ENCODE measurements around the gene DPH6. TPM values are rescaled to one million over a fixed set of nuclear protein-coding genes. Genes with fewer than 3 reads are reported as not detected.

DPH6 gene
- total RNA-seq, 1 experiment from 2014 or later: 31.7 TPM

DNA sequence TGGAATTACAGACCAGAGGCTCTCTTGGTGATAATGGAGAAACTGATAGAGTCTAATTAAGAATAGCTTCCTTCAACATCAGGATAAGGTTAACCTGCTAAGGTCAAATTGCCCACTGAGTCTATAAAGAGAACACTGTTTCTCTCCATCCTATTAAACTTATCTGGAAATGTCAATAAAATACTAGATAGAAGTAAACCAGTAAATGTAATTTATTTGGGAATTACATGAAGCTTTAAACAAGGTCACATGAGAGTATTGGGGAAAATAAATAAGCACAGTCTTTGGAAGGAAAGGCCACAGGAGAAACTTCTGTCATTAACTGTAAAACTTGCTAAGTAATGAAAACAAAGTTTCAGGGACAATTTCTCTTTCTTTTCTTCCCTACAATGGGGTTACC, 118.5 kb downstream of the DPH6 start:
- ChIA-PET POLR2A (interaction anchor here (0.7 kb wide), 1 partner anchor 9 kb away, joined by 3 read pairs; no protein-coding TSS in a partner anchor), CTCF (interaction anchor here (1.0 to 2.0 kb wide), 3 partner anchors 9 to 139 kb away, joined by 3 to 16 read pairs (median 4); no protein-coding TSS in a partner anchor)
- Mint-ChIP-seq H3K9me3 (peaks cover 11% of the 10 kb centered on the region), H3K4me1 (peaks cover 18% of the 10 kb centered on the region), H3K36me3 (peaks cover 5% of the 10 kb centered on the region), H3K27ac (no peak overlapping the region), H3K4me3 (no peak overlapping the region), H3K27me3 (ENCODE audit: low read depth) (no peaks in the 10 kb centered on the region)
- ATAC-seq (no peak), DNase-seq (ENCODE audit: low spot score) (no peak)
- TF ChIP-seq, protein P1, sequence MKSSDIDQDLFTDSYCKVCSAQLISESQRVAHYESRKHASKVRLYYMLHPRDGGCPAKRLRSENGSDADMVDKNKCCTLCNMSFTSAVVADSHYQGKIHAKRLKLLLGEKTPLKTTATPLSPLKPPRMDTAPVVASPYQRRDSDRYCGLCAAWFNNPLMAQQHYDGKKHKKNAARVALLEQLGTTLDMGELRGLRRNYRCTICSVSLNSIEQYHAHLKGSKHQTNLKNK (CRISPR knock-in tag; IDR thresholded peaks at IDR 0.05): no peak

DNA sequence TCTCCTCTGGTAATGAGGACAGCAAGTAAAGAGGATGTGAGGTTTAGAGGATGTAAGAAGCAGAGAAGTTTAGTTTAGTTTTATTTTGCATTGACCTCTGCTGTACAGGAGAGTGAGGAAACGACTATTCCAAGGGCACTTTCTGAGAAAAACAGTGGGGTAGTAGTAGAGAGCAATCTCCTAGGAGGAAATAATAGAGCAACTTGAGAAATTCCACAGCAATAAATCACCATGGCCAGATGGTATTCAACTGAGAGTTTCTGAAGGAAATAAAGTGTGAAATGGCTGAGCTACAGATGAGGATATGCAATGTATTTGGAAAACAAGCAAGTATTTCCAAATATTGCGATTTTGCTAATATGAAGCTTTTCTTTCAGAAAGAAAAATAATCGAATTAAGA, 118.9 kb downstream of the DPH6 start:
- H3K27me3 Mint-ChIP-seq (ENCODE audit: low read depth): no peaks in the 10 kb centered on the region
- CTCF ChIA-PET: interaction anchor here (1.3 to 2.0 kb wide), 2 partner anchors 9 to 18 kb away, joined by 3 to 16 read pairs; no protein-coding TSS in a partner anchor
- POLR2A ChIA-PET: no interaction called here
- H3K36me3 Mint-ChIP-seq: peaks cover 5% of the 10 kb centered on the region
- H3K4me1 Mint-ChIP-seq: peaks cover 19% of the 10 kb centered on the region
- TF ChIP-seq SMAD3 (CRISPR knock-in tag; IDR thresholded peaks at IDR 0.05; ENCODE audit: borderline replicate concordance): no peak
- peaks cover 11% of the 10 kb centered on the region for H3K9me3 Mint-ChIP-seq
- H3K27ac Mint-ChIP-seq: peak overlapping the region; percentile 11; the same call in 1 of the 2 replicates
- DNase-seq (ENCODE audit: low spot score) (no peak), ATAC-seq (no peak)
- no peak overlapping the region for H3K4me3 Mint-ChIP-seq

DNA sequence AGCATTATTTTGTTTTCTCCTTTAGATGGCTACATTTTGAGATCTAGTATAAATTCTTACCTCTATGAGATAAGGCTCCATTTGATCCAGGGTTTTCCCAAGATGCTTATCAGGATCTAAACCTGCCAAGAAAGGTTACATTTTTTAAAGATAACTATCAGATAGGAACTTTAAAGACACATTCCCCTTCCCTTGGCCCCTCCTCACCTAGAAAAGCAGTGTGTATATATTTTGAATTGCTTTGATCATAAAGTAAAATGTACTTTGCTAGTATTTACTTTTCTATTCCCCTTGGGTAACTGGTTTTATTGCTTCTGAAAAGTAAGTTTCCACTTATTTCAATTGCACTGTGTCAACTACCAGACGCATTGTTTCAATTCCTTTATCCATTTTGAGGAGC, 135.2 kb downstream of the DPH6 start:
- Mint-ChIP-seq H3K4me1 (no peaks in the 10 kb centered on the region), H3K9me3 (no peaks in the 10 kb centered on the region), H3K27ac (no peak overlapping the region), H3K36me3 (no peaks in the 10 kb centered on the region), H3K4me3 (no peak overlapping the region), H3K27me3 (ENCODE audit: low read depth) (no peaks in the 10 kb centered on the region)
- CTCF ChIA-PET: no interaction called here
- ATAC-seq (no peak), DNase-seq (ENCODE audit: low spot score) (no peak)
- POLR2A ChIA-PET: no interaction called here
- TF ChIP-seq, protein P2, sequence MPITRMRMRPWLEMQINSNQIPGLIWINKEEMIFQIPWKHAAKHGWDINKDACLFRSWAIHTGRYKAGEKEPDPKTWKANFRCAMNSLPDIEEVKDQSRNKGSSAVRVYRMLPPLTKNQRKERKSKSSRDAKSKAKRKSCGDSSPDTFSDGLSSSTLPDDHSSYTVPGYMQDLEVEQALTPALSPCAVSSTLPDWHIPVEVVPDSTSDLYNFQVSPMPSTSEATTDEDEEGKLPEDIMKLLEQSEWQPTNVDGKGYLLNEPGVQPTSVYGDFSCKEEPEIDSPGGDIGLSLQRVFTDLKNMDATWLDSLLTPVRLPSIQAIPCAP (CRISPR knock-in tag; IDR thresholded peaks at IDR 0.05): no peak
- no peak for TF ChIP-seq TCF7 (CRISPR knock-in tag; IDR thresholded peaks at IDR 0.05; ENCODE audit: low read depth)
- no peak for TF ChIP-seq EMX1 (CRISPR knock-in tag; IDR thresholded peaks at IDR 0.05)
- TF ChIP-seq, protein P3, sequence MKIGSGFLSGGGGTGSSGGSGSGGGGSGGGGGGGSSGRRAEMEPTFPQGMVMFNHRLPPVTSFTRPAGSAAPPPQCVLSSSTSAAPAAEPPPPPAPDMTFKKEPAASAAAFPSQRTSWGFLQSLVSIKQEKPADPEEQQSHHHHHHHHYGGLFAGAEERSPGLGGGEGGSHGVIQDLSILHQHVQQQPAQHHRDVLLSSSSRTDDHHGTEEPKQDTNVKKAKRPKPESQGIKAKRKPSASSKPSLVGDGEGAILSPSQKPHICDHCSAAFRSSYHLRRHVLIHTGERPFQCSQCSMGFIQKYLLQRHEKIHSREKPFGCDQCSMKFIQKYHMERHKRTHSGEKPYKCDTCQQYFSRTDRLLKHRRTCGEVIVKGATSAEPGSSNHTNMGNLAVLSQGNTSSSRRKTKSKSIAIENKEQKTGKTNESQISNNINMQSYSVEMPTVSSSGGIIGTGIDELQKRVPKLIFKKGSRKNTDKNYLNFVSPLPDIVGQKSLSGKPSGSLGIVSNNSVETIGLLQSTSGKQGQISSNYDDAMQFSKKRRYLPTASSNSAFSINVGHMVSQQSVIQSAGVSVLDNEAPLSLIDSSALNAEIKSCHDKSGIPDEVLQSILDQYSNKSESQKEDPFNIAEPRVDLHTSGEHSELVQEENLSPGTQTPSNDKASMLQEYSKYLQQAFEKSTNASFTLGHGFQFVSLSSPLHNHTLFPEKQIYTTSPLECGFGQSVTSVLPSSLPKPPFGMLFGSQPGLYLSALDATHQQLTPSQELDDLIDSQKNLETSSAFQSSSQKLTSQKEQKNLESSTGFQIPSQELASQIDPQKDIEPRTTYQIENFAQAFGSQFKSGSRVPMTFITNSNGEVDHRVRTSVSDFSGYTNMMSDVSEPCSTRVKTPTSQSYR (CRISPR knock-in tag; IDR thresholded peaks at IDR 0.05): no peak
- TF ChIP-seq, protein P4, sequence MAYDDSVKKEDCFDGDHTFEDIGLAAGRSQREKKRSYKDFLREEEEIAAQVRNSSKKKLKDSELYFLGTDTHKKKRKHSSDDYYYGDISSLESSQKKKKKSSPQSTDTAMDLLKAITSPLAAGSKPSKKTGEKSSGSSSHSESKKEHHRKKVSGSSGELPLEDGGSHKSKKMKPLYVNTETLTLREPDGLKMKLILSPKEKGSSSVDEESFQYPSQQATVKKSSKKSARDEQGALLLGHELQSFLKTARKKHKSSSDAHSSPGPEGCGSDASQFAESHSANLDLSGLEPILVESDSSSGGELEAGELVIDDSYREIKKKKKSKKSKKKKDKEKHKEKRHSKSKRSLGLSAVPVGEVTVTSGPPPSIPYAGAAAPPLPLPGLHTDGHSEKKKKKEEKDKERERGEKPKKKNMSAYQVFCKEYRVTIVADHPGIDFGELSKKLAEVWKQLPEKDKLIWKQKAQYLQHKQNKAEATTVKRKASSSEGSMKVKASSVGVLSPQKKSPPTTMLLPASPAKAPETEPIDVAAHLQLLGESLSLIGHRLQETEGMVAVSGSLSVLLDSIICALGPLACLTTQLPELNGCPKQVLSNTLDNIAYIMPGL (CRISPR knock-in tag; IDR thresholded peaks at IDR 0.05): no peak
- TF ChIP-seq, protein P5, sequence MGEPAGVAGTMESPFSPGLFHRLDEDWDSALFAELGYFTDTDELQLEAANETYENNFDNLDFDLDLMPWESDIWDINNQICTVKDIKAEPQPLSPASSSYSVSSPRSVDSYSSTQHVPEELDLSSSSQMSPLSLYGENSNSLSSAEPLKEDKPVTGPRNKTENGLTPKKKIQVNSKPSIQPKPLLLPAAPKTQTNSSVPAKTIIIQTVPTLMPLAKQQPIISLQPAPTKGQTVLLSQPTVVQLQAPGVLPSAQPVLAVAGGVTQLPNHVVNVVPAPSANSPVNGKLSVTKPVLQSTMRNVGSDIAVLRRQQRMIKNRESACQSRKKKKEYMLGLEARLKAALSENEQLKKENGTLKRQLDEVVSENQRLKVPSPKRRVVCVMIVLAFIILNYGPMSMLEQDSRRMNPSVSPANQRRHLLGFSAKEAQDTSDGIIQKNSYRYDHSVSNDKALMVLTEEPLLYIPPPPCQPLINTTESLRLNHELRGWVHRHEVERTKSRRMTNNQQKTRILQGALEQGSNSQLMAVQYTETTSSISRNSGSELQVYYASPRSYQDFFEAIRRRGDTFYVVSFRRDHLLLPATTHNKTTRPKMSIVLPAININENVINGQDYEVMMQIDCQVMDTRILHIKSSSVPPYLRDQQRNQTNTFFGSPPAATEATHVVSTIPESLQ (CRISPR knock-in tag; IDR thresholded peaks at IDR 0.05): no peak

DNA sequence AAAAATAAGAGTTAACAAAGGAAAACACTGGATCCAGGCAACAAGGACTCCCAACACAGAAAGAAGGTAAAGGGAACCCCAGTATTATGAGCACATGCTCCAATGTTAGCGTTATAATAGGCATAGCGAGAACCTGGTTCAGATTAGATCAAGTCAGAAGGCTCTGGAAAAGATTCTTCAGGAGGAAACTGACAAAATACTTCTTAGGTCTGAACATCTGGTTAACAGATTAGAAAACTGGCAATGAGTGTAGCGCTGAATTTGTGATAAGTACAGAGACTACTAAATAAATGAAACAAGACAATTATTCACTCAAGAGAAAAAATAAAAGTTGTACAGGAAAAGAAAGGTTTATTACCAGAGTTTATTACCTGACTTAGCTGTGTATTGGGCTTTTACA, 146.1 kb downstream of the DPH6 start:
- Mint-ChIP-seq H3K27ac (no peak overlapping the region), H3K27me3 (ENCODE audit: low read depth) (no peaks in the 10 kb centered on the region), H3K4me3 (no peak overlapping the region), H3K36me3 (no peaks in the 10 kb centered on the region), H3K9me3 (peaks cover 9% of the 10 kb centered on the region), H3K4me1 (no peaks in the 10 kb centered on the region)
- ChIA-PET CTCF (interaction anchor here (1.2 kb wide), 1 partner anchor 45 kb away, joined by 3 read pairs; no protein-coding TSS in a partner anchor), POLR2A (no interaction called here)
- no peak for ATAC-seq
- DNase-seq (ENCODE audit: low spot score): no peak
- TF ChIP-seq, protein P1 (CRISPR knock-in tag; IDR thresholded peaks at IDR 0.05): no peak
- no peak for TF ChIP-seq ZNF232 (CRISPR knock-in tag; IDR thresholded peaks at IDR 0.05)
- TF ChIP-seq ZNF263 (CRISPR knock-in tag; IDR thresholded peaks at IDR 0.05; ENCODE audit: low read depth): no peak
- no peak for TF ChIP-seq NFE2L1 (CRISPR knock-in tag; IDR thresholded peaks at IDR 0.05)
- TF ChIP-seq MYBL2 (CRISPR knock-in tag; IDR thresholded peaks at IDR 0.05): no peak
- TF ChIP-seq ZBTB21 (CRISPR knock-in tag; IDR thresholded peaks at IDR 0.05; ENCODE audit: borderline replicate concordance): no peak
- TF ChIP-seq, protein P6, sequence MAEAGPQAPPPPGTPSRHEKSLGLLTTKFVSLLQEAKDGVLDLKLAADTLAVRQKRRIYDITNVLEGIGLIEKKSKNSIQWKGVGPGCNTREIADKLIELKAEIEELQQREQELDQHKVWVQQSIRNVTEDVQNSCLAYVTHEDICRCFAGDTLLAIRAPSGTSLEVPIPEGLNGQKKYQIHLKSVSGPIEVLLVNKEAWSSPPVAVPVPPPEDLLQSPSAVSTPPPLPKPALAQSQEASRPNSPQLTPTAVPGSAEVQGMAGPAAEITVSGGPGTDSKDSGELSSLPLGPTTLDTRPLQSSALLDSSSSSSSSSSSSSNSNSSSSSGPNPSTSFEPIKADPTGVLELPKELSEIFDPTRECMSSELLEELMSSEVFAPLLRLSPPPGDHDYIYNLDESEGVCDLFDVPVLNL (CRISPR knock-in tag; IDR thresholded peaks at IDR 0.05; ENCODE audit: borderline replicate concordance, low read depth): no peak
- no peak for TF ChIP-seq GTF2I (CRISPR knock-in tag; conservative IDR thresholded peaks at IDR 0.05)
- no peak for TF ChIP-seq MXD4 (CRISPR knock-in tag; IDR thresholded peaks at IDR 0.05; ENCODE audit: borderline replicate concordance)
- TF ChIP-seq, protein P7, sequence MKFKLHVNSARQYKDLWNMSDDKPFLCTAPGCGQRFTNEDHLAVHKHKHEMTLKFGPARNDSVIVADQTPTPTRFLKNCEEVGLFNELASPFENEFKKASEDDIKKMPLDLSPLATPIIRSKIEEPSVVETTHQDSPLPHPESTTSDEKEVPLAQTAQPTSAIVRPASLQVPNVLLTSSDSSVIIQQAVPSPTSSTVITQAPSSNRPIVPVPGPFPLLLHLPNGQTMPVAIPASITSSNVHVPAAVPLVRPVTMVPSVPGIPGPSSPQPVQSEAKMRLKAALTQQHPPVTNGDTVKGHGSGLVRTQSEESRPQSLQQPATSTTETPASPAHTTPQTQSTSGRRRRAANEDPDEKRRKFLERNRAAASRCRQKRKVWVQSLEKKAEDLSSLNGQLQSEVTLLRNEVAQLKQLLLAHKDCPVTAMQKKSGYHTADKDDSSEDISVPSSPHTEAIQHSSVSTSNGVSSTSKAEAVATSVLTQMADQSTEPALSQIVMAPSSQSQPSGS (CRISPR knock-in tag; IDR thresholded peaks at IDR 0.05; ENCODE audit: borderline replicate concordance, low read depth): no peak
- TF ChIP-seq NFYB (CRISPR knock-in tag; conservative IDR thresholded peaks at IDR 0.05; ENCODE audit: low read depth): no peak
